Small intestine (tissue), 7 donors: Measurements from ENCODE around the gene KRT7. TPM values are rescaled to one million over a fixed set of nuclear protein-coding genes. Genes with fewer than 3 reads are reported as not detected.

Experiments used
- DNase-seq, 2 donors: peaks; one replicate each; pipeline versions ENCODE4 v3.0.0 to v3.0.0-alpha.2; 2013
- FAIRE-seq: peaks from 2 replicates; lab custom pipeline; 2012; peaks lifted over from hg19 to GRCh38; lab: Jason Lieb, UNC
- H3K27ac ChIP-seq, 3 donors: one replicate each; pipeline ENCODE4 v1.5.1; 2013; ENCODE audit warnings: low read length in 2 of 3, mild to moderate bottlenecking in 2 of 3, control low read depth in 1 of 3, inconsistent platforms in 1 of 3, low read depth in 1 of 3, moderate library complexity in 1 of 3
- H3K27me3 ChIP-seq, 3 donors: one replicate each; pipeline ENCODE4 v1.6.1; 2013; ENCODE audit warnings: low read length in 3 of 3, inconsistent platforms in 1 of 3; ENCODE audit not compliant: control insufficient read depth in 3 of 3, insufficient read depth in 3 of 3
- H3K36me3 ChIP-seq, 3 donors: one replicate each; pipeline ENCODE4 v1.6.1; 2013; ENCODE audit warnings: low read length in 3 of 3, inconsistent platforms in 1 of 3, low read depth in 1 of 3, mild to moderate bottlenecking in 1 of 3, moderate library complexity in 1 of 3; ENCODE audit not compliant: control insufficient read depth in 3 of 3, insufficient read depth in 2 of 3
- H3K4me1 ChIP-seq, 3 donors: one replicate each; pipeline ENCODE4 v1.6.1; 2013; ENCODE audit warnings: low read length in 2 of 3, inconsistent platforms in 1 of 3, low read depth in 1 of 3, mild to moderate bottlenecking in 1 of 3, moderate library complexity in 1 of 3; ENCODE audit not compliant: control insufficient read depth in 3 of 3, insufficient read depth in 2 of 3
- H3K4me3 ChIP-seq, 3 donors: one replicate each; pipeline ENCODE4 v1.5.1; 2013; ENCODE audit warnings: low read length in 3 of 3, control low read depth in 1 of 3, inconsistent platforms in 1 of 3, low read depth in 1 of 3, mild to moderate bottlenecking in 1 of 3, moderate library complexity in 1 of 3
- H3K9me3 ChIP-seq, 2 donors: one replicate each; pipeline ENCODE4 v1.6.1; 2013; ENCODE audit warnings: low read depth in 1 of 2, low read length in 1 of 2; ENCODE audit not compliant: control insufficient read depth in 2 of 2, insufficient read depth in 1 of 2
- WGBS, 3 donors: extraction: QIAGEN DNeasy Blood & Tissue Kit; methylation state at CpG; one replicate each; pipeline ENCODE4 v1.1.7; 2013; 5-methylcytosine and 5-hydroxymethylcytosine counted together
- polyA plus RNA-seq, 4 donors: library from polyadenylated mRNA; stranded (reverse) in 3 of 4; unstranded in 1 of 4; fragments of 200-250 nt in 3 of 4; fragments of 120-200 nt in 1 of 4; gene quantifications; one replicate each; pipeline versions ENCODE4 v1.2.1 to v1.2.3, GENCODE V29; 2013
- donor health status: healthy with polysubstance abuse.
- donor health status: control.
- donor health status: control.
- donor health status: Bipolar disorder and iron deficiency.
- donor health status: healthy.

The KRT7 gene
- polyA plus RNA-seq, 4 donors = 2.2 to 10.1 (median 3.2) TPM

DNA sequence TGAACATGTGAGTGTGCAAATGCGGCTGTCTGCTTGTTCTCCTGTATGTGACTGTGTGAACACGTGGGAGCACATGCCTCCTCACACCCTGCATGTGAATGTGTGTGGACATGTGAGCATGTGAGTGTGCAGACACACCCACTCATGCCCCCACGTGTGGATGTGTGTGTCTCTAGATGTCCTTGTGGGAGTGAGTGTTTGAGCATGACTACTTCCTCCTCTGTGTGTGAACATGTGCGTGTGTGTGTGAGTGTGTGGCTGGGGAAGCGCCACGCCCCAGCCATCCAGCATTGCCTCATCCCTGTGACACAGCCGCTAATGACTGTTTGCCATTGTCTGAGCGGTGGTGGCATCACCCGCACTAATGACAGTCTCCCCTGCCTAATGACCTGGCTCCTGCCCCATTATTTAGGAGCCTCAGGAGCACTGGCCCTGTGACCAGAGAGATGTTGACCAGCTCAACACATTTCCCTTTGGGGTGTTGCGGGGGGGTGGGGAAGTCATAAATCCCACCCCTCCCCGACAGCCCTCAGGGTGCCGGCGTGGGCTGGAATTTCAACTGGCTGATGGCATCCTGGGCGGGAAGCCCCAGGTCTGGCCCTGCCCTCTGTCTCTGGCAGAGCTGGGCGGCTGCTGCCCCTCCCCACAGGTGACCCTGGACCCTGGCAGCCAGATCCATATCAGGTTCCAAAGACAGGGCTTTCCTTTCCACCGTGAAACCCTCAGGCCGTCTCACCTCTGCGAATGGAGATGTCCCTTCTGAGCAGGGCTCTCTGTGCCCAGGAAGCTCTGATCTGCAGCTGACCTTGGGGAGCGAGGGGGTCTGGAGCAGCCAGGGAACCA is 29.7 kb upstream of the KRT7 start:
- Histone ChIP-seq H3K27me3 (no peaks in the 10 kb centered on the region), H3K9me3 (no peaks in the 10 kb centered on the region), H3K4me3 (no peak overlapping the region), H3K27ac (no peak overlapping the region), H3K4me1 (peaks cover 0 to 35% (median 2%) of the 10 kb centered on the region in 3 donors), H3K36me3 (no peaks in the 10 kb centered on the region)
- DNase-seq (peak; percentile 79 to 83), FAIRE-seq (no peak)
- WGBS, 3 donors = 16 to 36% (median 23%) methylated on average over 15 to 19 of the region's 19 CpGs

DNA sequence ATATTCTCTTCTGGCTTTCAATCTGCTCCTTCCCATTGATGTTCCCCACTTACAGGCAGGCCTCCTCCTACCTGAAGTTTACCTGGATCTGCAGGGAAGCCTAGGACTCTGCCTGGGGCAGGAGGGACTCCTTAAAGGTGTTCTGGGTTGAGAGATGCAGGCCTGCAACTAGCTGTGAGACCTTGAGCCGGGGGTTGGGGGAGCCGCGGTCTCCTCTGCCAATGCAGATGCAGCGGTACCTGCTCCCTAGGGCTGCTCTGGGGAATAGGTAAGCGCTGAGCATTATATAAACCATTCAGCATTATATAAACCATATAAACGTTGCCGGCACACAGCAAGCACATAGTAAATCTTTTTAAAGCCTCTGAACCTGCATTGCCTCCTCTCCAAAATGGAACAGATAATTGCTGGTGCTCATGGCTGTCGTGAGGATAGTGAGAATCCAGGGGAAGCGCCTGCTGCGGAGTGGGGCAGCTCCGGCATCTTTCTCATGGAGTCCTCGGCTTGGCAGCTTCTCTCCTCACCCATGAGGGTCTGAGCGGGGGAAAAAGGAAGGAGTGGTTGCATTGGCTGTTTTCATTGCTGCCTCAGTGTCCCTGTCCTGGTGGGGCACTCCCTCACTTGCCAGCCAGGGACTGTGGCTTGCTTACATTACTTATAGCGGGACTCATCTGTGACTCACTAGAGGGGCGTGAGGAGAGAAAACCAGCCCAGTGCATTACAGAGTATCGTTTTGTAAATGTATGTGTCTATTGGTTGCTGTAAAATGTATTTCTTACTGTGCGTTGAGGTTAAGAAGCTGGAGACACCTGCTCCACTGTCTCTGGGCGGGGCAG is 28.7 kb upstream of the KRT7 start:
- Histone ChIP-seq H3K4me1 (peaks cover 0 to 40% (median 2%) of the 10 kb centered on the region in 3 donors), H3K9me3 (no peaks in the 10 kb centered on the region), H3K27me3 (no peaks in the 10 kb centered on the region), H3K36me3 (no peaks in the 10 kb centered on the region), H3K4me3 (no peak overlapping the region), H3K27ac (no peak overlapping the region)
- 84 to 87% (median 86%) methylated on average over 18 of the region's 18 CpGs for WGBS, 3 donors
- no peak for DNase-seq
- FAIRE-seq = no peak

DNA sequence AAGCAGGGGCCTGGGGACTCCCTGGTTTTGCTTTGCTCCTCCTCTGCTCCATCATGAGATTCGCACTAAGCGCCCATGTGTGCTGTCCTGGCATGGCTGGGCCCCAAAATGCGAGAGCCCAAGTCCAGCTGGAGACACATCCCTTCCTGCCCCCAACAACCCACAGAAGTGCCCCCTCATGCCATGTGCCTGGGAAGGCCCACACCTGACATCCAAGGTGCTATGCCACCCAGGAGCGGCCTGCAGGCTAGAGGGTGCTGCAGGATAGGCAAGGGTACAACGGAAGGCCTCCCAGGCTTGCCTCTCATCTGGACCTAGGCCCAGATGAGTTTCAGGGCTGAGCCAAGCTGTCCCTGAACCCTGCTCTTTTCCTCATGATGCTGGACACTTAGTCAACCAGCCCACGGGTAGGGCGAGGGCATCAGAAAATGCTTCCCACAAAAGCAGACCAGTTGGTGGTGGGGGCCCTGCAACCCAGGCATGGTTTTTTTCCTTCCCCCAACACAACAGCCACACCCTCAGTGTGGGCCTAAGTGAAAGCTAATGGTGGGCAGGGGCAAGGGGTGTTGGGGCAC is 28.0 kb upstream of the KRT7 start:
- WGBS, 3 donors = 82 to 92% (median 86%) methylated on average over 7 of the region's 7 CpGs
- Histone ChIP-seq H3K9me3 (no peaks in the 10 kb centered on the region), H3K36me3 (no peaks in the 10 kb centered on the region), H3K27ac (no peak overlapping the region), H3K27me3 (no peaks in the 10 kb centered on the region), H3K4me1 (peaks cover 0 to 40% (median 2%) of the 10 kb centered on the region in 3 donors), H3K4me3 (no peak overlapping the region)
- DNase-seq (no peak), FAIRE-seq (no peak)

DNA sequence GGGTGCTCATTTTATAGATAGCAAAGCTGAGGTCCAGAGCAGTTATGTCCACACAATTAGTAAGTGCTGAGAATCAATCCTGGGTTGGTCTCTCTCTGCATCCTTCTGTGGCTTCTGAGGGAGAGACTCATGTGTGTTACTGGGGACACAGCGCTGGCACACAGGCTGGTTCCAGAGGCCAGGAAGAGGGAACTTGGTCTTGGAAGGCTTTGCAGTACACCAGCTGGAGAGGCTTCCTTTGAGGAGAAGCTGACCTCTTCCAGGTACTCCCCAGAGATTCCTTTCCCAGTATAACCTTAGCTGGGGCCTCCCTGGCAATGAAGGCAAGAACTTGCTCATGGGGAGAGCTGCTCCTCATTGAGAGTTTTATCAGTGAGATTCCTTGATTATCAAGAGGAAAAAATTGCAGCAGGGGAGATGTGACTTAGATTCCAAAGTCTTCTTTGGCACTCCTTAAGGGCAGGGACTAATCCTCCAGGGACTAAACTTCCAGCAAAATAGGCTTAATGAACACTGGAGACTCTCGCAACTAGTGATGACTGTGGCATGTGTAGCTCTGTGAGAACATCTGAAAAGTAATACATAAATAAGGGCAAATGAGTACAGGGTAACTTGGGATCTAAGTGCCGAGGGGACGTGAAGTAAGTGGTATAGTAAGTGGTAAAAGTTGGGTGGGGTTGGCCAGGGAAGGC is 27.3 kb upstream of the KRT7 start:
- no peaks in the 10 kb centered on the region for H3K27me3 ChIP-seq
- no peak overlapping the region for H3K27ac ChIP-seq
- FAIRE-seq = no peak
- H3K36me3 ChIP-seq = no peaks in the 10 kb centered on the region
- 41 to 72% (median 46%) methylated on average over 4 of the region's 4 CpGs for WGBS, 3 donors
- no peak overlapping the region for H3K4me3 ChIP-seq
- DNase-seq = peak in 1 of 2 donors; percentile 47
- H3K4me1 ChIP-seq = peaks cover 0 to 40% (median 2%) of the 10 kb centered on the region in 3 donors
- H3K9me3 ChIP-seq = no peaks in the 10 kb centered on the region

DNA sequence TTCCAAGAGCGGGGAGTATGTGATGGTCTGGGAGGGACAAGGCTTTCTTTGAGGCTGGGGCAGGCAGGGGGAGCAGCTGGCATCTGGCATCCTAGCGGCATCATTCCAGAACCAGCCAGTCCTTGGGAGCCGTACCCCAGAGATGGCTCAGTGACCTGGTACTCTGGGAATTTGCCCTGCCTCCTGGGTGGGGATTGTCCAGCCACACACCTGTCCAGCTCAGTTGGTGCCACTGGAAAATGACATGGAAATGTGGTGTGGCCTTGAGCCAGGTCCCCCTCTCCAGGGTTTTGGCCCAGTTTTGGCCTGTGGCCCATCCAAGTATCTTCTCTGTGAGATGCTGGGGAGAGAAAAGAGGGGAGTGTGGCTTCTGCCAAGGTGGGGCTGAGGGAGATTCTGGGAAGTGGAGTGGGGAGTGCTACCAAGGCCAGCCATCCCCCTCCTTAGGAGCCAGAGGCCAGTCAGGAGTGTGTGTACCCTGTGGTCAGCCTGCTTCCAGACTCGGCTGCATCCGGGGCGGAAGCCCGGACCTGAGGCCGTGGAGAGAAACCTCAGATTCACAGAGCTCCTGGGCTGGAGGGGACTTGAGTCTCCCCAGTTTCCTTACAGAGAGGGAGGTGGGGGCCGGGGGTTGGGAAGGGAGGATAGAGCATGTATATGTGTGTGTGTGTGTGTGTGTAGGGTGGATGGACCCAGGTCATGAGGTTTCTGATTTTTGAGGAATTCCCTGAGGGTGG is 26.6 kb upstream of the KRT7 start:
- H3K27me3 ChIP-seq = no peaks in the 10 kb centered on the region
- peaks cover 0 to 40% (median 2%) of the 10 kb centered on the region in 3 donors for H3K4me1 ChIP-seq
- FAIRE-seq (no peak), DNase-seq (no peak)
- H3K27ac ChIP-seq = no peak overlapping the region
- H3K4me3 ChIP-seq = no peak overlapping the region
- WGBS, 3 donors = 67 to 83% (median 79%) methylated on average over 7 to 9 of the region's 9 CpGs
- H3K36me3 ChIP-seq = no peaks in the 10 kb centered on the region
- no peaks in the 10 kb centered on the region for H3K9me3 ChIP-seq

DNA sequence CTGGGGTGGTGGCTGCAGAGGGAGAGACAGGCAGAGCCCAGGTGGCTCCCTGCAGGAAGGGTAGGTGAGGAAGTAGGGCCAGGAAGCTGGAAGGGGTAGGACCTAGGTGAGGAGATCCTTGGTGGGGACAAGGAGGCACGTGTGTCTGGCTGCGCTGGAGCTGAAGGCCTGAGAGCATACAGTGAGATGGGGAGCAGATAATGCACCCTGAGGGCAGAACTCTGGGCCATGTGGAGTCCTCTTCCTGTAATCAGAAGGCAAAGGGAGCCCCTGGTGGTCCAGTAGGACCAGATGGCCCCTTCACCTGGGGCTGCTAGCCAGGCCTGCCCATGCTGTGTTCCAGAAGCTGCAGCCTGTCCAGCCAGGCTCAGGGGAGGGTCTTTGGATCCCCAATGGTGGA is 25.9 kb upstream of the KRT7 start:
- Histone ChIP-seq H3K27ac (no peak overlapping the region), H3K4me1 (peaks cover 0 to 39% (median 2%) of the 10 kb centered on the region in 3 donors), H3K9me3 (no peaks in the 10 kb centered on the region), H3K27me3 (no peaks in the 10 kb centered on the region), H3K36me3 (no peaks in the 10 kb centered on the region), H3K4me3 (no peak overlapping the region)
- FAIRE-seq = no peak
- 67 to 86% (median 75%) methylated on average over 2 of the region's 2 CpGs for WGBS, 3 donors
- DNase-seq = no peak

DNA sequence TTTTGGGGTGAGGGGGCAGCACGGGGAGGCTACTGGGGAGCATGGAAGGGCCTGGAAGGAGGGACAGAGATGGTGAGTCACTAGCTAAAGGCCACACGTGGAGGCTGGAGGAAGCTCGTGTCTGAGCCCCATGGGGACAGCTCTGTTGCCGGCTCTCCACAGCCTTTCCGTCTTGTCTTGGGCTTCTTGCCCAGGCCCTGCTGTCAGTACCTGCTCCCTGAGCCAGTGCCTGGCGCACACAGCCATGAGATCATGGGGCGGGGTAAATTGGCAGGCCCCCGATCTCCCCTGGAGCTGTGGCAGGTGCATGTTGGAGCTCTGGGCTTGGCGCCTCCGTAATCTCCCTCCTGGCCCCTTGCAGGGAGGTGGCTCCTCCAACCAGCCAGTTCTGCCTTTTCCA is 25.1 kb upstream of the KRT7 start:
- Histone ChIP-seq H3K4me1 (peaks cover 0 to 33% (median 2%) of the 10 kb centered on the region in 3 donors), H3K36me3 (no peaks in the 10 kb centered on the region), H3K9me3 (no peaks in the 10 kb centered on the region), H3K4me3 (no peak overlapping the region), H3K27ac (no peak overlapping the region), H3K27me3 (no peaks in the 10 kb centered on the region)
- WGBS, 3 donors = 6 to 38% (median 24%) methylated on average over 10 of the region's 10 CpGs
- FAIRE-seq (no peak), DNase-seq (peak; percentile 54 to 62)
